ENCODE measurements around the gene TBC1D1.

DNA sequence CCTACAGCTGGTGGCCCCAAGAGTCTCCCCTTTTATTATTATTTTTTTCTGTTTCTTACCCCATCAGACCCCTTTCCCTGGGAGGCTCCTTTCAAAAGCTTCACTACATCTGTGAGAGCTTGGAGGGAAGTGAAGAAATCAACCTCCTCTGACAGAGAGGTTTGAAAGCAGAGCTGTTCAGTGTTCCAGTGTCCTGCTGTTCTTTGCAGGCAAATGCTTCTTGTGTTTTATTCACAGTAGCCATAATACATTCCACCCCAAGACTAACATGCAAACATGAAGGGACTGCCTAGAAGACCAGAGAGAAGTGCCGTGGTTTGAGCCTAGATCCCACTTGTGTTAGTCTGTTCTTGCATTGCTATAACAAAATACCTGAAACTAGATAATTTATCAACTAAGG, 261.4 kb downstream of the TBC1D1 start:
- TF ChIP-seq POLR2A (IDR thresholded peaks at IDR 0.05), result no peak
- TF ChIP-seq, protein P1, sequence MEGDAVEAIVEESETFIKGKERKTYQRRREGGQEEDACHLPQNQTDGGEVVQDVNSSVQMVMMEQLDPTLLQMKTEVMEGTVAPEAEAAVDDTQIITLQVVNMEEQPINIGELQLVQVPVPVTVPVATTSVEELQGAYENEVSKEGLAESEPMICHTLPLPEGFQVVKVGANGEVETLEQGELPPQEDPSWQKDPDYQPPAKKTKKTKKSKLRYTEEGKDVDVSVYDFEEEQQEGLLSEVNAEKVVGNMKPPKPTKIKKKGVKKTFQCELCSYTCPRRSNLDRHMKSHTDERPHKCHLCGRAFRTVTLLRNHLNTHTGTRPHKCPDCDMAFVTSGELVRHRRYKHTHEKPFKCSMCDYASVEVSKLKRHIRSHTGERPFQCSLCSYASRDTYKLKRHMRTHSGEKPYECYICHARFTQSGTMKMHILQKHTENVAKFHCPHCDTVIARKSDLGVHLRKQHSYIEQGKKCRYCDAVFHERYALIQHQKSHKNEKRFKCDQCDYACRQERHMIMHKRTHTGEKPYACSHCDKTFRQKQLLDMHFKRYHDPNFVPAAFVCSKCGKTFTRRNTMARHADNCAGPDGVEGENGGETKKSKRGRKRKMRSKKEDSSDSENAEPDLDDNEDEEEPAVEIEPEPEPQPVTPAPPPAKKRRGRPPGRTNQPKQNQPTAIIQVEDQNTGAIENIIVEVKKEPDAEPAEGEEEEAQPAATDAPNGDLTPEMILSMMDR (IDR thresholded peaks at IDR 0.05), result no peak
